ENCODE data around the gene AMBP. TPM values are rescaled to one million over a fixed set of nuclear protein-coding genes. Genes with fewer than 3 reads are reported as not detected.

The AMBP gene
- total RNA-seq, 1 experiment from 2014 or later, result not detected

- no peak for DNase-seq (ENCODE audit: low read depth)
These were observed 66.0 kb downstream of the AMBP start for GRCh38 chr9:114012126-114012525.

GRCh38 chr9:114011313-114011712 lies 66.8 kb downstream of the AMBP start:
- DNase-seq (ENCODE audit: low read depth), result no peak

Other genes starting within 250 kb of the AMBP start
- 3.7 and 5.1 TPM in 2 replicates for gene ZNF618, start 202.0 kb downstream of the AMBP start, total RNA-seq (2014; rRNA removed)
- not detected in 2 replicates for gene KIF12, start 21.0 kb upstream of the AMBP start, total RNA-seq (2014; rRNA removed)
- gene COL27A1, start 77.2 kb upstream of the AMBP start, total RNA-seq (2014; rRNA removed), result 6.7 and 11.4 TPM in 2 replicates
- not detected in 2 replicates for gene ORM1, start 244.8 kb upstream of the AMBP start, total RNA-seq (2014; rRNA removed)